Stimulated activated naive CD4-positive, alpha-beta T cell treated with Interleukin-2 at 50 U/mL for 16 hours (primary cell): ENCODE measurements around the gene COL25A1.

Experiments used
- DNase-seq: peaks from one replicate; lab custom pipeline; 2025; lab: John Stamatoyannopoulos, UW

The COL25A1 gene

GRCh38 chr4:109214622-109215301, 87.7 kb downstream of the COL25A1 start:
- no peak for DNase-seq

- DNase-seq, result no peak
These were observed 89.4 kb downstream of the COL25A1 start for GRCh38 chr4:109213056-109213455.

- no peak for DNase-seq
These were observed 90.8 kb downstream of the COL25A1 start for GRCh38 chr4:109211671-109212070.

- DNase-seq, result no peak
These were observed 92.8 kb downstream of the COL25A1 start for GRCh38 chr4:109209647-109210046.

- no peak for DNase-seq
These were observed 94.6 kb downstream of the COL25A1 start for GRCh38 chr4:109207898-109208297.

- no peak for DNase-seq
These were observed 95.4 kb downstream of the COL25A1 start for GRCh38 chr4:109207061-109207460.

DNA sequence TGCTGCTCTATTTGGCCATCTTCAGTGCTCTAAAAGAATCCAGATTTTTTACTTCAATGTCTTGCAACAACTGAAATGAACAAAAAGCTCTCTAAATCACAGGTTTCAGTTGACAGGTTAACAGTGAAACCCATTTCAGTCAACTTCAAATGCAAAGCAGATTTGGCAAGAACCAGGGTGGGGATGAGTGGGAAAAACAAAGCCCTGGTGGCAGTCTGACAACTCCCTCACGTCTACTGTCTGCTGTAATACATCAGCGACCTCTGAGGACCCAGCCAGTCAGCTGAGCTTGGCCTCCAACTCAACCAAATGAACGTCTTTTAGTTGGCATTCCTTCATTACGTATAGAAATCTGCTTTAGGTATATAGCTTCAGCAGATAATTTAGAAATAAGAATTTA, 95.8 kb downstream of the COL25A1 start:
- no peak for DNase-seq

DNA sequence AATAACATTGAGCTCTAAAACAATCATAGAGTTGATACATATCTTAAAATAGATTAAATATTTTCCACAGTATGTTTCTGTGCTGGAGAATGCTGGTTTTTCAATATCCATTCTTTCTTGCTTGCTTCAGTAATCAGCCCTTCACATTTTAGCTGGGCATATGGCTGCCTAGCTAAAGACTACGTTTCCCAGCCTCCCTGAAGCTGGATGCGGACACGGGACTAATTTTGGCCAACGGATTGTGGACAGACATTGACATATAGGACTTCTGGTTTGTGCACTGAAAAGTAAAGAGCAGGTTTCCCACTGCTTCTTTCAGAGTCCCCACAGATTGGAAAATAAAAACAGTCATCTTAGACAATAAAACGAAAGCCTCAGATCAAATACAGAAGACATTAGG, 97.3 kb downstream of the COL25A1 start:
- DNase-seq, result no peak

DNA sequence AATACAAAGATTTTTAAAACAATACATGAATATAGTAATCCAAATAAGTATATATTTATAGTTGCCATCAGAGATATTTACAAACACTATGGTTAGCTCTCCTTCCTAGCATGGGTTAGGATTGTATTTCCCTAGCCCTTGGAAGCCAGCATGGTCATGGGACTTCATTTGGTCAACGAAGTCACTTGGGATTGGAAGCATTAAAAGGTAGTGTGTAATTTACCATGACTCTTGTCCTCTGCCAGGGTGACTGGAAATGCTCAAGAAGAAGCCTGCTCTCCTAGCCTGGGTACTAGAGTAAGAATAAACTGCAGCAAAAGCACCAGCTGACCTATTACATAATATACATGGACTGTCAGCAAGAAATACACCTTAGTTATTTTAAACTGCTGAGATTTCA, 102.9 kb downstream of the COL25A1 start:
- no peak for DNase-seq

DNA sequence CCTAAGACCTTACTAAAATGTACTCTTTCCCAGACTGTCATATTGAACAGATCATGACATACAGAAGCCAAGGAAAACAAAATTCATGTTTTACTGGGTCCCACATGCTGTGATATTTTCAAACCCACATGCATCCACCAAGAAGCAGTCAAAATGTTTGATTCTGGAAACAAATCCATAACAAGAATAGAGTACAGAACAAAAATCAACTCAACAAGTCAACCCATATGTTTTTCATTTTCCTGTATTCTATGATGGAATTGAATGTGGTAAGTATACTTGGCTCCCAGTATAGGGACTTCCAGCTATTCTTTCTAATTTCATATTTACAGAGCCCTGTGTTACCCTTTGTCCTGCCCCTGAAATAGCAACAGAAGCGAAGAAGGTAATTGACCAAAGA, 106.8 kb downstream of the COL25A1 start:
- no peak for DNase-seq

DNA sequence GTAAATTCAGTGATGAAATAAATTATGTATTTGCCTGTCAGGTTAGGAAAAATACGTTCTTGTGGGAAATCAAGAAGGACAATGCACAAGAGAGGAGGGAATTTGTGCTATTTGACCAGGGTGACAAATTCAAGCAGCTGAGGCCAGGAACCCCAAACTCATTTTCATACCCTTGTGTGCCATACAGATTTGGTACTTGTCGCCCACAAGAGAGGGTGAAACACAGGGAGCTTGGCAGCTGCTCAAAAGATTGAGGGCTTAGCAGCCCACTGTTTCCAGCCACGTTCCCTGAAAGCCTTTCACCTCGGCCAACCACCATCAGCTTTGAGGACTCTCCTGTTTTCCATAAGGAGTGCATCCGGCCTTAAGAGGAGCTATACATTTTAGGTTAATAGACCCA, 111.2 kb downstream of the COL25A1 start:
- DNase-seq, result no peak

GRCh38 chr4:109186458-109186945, 116.0 kb downstream of the COL25A1 start:
- no peak for DNase-seq

- no peak for DNase-seq
These were observed 116.5 kb downstream of the COL25A1 start for GRCh38 chr4:109185951-109186350.

DNA sequence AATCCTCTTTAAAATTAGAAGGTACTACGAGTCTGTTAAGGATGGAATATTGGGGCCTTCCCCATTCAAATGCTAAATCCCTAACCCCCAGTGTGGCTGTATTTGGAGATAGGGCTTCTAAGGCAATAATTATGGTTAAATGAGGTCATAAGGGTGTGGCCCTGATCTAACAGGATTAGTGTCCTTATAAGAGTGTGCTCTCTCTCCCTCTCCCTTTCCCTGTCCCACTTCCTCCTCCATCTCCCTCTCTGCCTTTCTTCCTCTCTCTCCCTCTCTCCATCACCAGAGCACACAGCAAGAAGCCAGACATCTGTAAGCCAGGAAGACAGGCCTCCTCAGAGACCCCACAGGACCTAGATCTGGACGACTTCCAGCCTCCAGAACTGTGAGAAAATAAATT, 116.9 kb downstream of the COL25A1 start:
- no peak for DNase-seq

GRCh38 chr4:109184491-109184961, 117.9 kb downstream of the COL25A1 start:
- no peak for DNase-seq

GRCh38 chr4:109183931-109184490, 118.4 kb downstream of the COL25A1 start:
- no peak for DNase-seq

DNA sequence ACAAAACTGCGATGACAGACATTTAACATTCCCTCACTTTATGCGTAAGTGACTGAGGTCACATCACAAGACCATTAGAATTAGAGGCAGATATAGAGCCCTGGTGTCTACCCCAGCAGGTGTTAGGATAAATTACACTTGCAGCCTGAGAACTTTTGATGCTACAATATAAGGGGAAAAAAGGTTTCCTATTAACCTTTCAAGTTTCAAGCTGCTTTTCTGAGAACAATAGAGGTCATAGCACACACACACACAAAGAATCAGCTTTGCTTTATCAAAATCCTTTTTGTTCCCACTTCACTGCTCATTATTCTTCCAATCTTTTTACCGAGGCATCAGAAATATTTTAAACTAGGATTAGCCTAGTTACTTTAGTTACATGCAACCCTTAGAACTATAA, 119.8 kb downstream of the COL25A1 start:
- no peak for DNase-seq

GRCh38 chr4:109179061-109179460, 123.4 kb downstream of the COL25A1 start:
- no peak for DNase-seq

- no peak for DNase-seq
These were observed 125.2 kb downstream of the COL25A1 start for GRCh38 chr4:109177096-109177810.

GRCh38 chr4:109174224-109174953, 128.1 kb downstream of the COL25A1 start:
- no peak for DNase-seq

DNA sequence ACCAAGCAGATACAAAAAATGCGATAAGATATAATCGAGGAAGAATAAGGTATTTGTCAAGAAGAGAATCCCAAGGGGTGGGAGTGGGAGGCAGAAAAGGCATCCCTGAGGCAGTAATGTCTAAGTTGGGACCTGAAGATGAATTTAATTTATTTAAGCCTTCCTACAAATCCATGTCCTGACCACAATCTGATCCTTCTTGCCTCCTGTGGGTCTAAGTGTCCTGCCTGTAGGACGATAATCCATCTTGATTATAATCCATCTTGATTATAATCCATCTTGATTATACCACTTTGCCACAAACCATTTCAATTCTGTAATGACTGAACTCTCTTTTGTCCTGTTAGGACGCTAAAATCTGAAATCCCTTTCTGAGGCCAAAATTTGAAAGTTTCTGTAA, 130.2 kb downstream of the COL25A1 start:
- no peak for DNase-seq

- DNase-seq, result no peak
These were observed 131.4 kb downstream of the COL25A1 start for GRCh38 chr4:109171070-109171469.
